Measurements from ENCODE around the gene MUC13. TPM values are rescaled to one million over a fixed set of nuclear protein-coding genes. Genes with fewer than 3 reads are reported as not detected.

MUC13 gene
- total and polyA plus RNA-seq, 11 donors: 0.08 to 0.15 TPM; not detected in 9

DNA sequence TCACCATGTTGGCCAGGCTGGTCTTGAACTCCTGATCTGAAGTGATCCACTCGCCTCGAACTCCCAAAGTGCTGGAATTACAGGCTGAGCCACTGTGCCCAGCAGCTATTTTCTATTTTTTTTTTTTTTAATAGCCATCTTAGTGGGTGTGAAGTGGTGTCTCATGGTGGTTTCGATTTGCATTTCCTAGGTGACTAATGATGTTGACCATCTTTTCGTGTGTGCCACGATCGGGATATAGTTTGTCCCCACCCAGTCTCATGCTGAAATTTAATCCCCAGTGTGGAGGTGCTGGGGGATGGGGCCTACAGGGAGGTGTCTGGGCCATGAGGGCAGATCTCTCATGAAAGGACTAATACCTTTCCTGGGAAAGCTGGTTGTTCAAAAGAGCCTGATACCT is 41.8 kb upstream of the MUC13 start:
- TF ChIP-seq, protein P1, sequence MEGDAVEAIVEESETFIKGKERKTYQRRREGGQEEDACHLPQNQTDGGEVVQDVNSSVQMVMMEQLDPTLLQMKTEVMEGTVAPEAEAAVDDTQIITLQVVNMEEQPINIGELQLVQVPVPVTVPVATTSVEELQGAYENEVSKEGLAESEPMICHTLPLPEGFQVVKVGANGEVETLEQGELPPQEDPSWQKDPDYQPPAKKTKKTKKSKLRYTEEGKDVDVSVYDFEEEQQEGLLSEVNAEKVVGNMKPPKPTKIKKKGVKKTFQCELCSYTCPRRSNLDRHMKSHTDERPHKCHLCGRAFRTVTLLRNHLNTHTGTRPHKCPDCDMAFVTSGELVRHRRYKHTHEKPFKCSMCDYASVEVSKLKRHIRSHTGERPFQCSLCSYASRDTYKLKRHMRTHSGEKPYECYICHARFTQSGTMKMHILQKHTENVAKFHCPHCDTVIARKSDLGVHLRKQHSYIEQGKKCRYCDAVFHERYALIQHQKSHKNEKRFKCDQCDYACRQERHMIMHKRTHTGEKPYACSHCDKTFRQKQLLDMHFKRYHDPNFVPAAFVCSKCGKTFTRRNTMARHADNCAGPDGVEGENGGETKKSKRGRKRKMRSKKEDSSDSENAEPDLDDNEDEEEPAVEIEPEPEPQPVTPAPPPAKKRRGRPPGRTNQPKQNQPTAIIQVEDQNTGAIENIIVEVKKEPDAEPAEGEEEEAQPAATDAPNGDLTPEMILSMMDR (IDR thresholded peaks at IDR 0.05): no peak
- no peak for TF ChIP-seq POLR2A (IDR thresholded peaks at IDR 0.05)
- intact Hi-C loops (cut with DNase I): loop anchor here in 1 of 10 donors (5.0 kb wide), 1 partner anchor 186 kb away; no protein-coding TSS in a partner anchor
- no peaks in the 10 kb centered on the region for H3K27me3 ChIP-seq
- DNase-seq (no peak), ATAC-seq (no peak)
- H3K27ac ChIP-seq: no peak overlapping the region
- H3K4me3 ChIP-seq: no peak overlapping the region
- H3K4me1 ChIP-seq: peaks cover 0 to 7% (median 0%) of the 10 kb centered on the region in 12 donors
- peaks cover 0 to 100% (median 78%) of the 10 kb centered on the region in 9 donors for H3K36me3 ChIP-seq
- H3K9me3 ChIP-seq: no peaks in the 10 kb centered on the region
- 91 to 94% (median 93%) methylated on average over 6 of the region's 6 CpGs for WGBS, 4 donors

DNA sequence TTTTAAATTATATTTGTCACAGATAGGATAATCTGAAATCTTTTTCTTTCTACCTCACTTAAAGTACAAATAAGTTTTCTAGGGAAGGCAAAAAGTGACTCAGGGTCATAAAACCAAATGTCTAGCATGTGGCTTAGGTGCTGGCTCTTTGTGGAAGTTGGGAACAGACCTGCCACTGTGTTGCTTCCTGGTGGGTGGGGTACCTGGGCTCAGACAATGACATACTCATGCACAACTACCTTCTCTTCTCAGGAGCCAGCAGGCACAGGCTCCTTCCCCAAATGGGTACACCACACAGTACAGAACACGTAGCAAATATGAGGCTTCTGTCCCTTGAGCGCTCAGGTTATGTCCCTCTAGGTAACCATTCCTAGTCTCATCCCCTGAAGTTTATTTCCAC is 40.1 kb upstream of the MUC13 start:
- intact Hi-C loops (cut with DNase I): loop anchor here in 1 of 10 donors (5.0 kb wide), 1 partner anchor 188 kb away; no protein-coding TSS in a partner anchor
- ATAC-seq (no peak), DNase-seq (no peak)
- H3K4me1 ChIP-seq: peaks cover 0 to 10% (median 0%) of the 10 kb centered on the region in 12 donors
- H3K4me3 ChIP-seq: no peak overlapping the region
- no peak overlapping the region for H3K27ac ChIP-seq
- WGBS, 4 donors: 83 to 100% (median 97%) methylated on average over 2 of the region's 2 CpGs
- H3K9me3 ChIP-seq: no peaks in the 10 kb centered on the region
- peaks cover 0 to 100% (median 86%) of the 10 kb centered on the region in 9 donors for H3K36me3 ChIP-seq
- H3K27me3 ChIP-seq: no peaks in the 10 kb centered on the region
- TF ChIP-seq, protein P1 (IDR thresholded peaks at IDR 0.05): no peak
- TF ChIP-seq POLR2A (IDR thresholded peaks at IDR 0.05): no peak

DNA sequence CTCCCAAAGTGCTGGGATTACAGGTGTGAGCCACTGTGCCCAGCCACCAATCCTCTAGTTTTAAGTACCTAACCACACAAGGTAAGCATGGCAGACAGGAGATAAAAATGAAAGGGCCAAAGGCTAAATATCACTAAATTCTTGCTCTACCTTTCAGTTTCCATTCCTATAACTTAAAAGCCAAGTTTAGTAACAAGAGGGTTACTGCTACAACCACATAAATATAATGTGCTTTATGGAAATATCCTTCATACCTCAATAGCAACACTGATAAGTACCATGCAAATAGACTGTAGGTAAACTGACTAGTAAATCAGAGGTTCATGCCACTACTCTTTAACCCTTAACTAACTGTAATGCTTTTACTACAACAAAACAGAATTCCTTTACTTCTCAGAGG is 38.7 kb upstream of the MUC13 start:
- Histone ChIP-seq H3K4me3 (no peak overlapping the region), H3K9me3 (no peaks in the 10 kb centered on the region), H3K27ac (no peak overlapping the region), H3K36me3 (peaks cover 0 to 100% (median 89%) of the 10 kb centered on the region in 9 donors), H3K27me3 (no peaks in the 10 kb centered on the region), H3K4me1 (peaks cover 0 to 19% (median 0%) of the 10 kb centered on the region in 12 donors)
- intact Hi-C loops (cut with DNase I): no loop called here
- DNase-seq (no peak), ATAC-seq (no peak)
- no peak for TF ChIP-seq POLR2A (IDR thresholded peaks at IDR 0.05)
- TF ChIP-seq, protein P1 (IDR thresholded peaks at IDR 0.05): no peak

DNA sequence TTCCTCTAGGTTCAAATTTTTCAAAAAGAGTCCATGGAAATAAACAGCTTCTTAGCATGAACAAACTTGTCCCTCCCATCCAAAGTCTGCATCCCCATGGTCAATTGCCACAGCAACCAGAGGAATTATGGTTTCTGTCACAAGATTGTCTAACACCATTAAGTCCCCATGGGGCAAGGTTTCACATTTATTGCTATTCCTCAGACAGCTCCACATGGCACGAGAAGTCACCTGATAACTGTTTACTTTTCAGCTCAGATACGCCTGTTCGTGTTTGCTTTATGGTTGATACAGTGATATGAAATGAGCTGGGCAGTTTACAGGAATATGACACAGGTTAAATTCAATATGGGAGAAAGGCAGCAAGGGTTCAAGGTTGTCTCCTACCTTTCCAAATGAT is 37.9 kb upstream of the MUC13 start:
- DNase-seq (no peak), ATAC-seq (no peak)
- peaks cover 0 to 28% (median 0%) of the 10 kb centered on the region in 12 donors for H3K4me1 ChIP-seq
- H3K4me3 ChIP-seq: no peak overlapping the region
- intact Hi-C loops (cut with DNase I): no loop called here
- 85 to 93% (median 89%) methylated on average over 3 of the region's 3 CpGs for WGBS, 4 donors
- H3K27me3 ChIP-seq: no peaks in the 10 kb centered on the region
- TF ChIP-seq POLR2A (IDR thresholded peaks at IDR 0.05): no peak
- H3K27ac ChIP-seq: no peak overlapping the region
- H3K9me3 ChIP-seq: no peaks in the 10 kb centered on the region
- H3K36me3 ChIP-seq: peaks cover 0 to 100% (median 84%) of the 10 kb centered on the region in 9 donors
